Activated CD8-positive, alpha-beta memory T cell treated with anti-CD3 and anti-CD28 coated beads for 4 hours (primary cell): Measurements from ENCODE around the gene PUM2.
"Not testable (repeated sequence)": the region's sequence is repeated elsewhere in the genome, so short reads cannot be mapped to it uniquely, and the experiment has no call there.

Experiments
- DNase-seq, 2 donors: peaks; one replicate each; pipeline ENCODE4 v3.0.0-alpha.2; 2020; ENCODE audit warnings: low read depth in 2 of 2

PUM2 gene

DNA sequence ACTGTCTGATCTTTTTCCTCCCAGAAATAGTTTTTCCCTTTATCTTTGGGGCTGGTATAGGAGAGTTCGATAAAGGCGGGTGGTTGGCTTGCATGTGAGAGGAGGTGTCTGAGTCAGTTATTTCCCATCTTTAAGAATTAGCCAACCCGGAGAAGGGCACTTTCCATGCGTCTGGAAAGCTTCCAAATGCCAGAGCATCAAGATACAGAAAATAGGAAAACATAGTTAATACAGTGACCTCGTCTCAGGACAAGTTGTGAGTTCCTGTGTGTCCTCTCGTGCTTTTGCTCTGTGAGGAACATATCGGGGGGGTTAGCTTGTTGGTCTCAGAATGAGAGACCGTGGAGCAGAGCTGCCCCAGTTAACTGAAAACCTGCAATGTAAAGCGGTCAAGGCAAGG lies 18.7 kb upstream of the PUM2 start:
- no peak for DNase-seq

DNA sequence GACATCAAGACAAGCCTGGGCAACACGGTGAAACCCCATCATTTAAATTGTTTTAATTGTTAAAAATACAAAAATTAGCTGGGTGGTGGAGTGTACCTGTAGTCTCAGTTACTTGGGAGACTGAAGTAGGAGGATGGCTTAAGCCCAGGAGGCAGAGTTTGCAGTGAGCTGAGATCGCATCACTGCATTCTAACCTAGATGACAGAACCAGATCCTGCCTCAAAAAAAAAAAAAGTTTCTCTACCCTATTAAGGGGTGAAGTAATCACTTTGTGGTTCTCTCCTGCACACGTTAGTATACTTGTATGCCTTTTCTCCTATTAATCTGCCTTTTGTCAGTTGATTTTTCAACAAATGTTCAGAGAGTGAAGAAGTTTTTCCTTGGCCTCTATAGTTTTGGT lies 18.1 kb upstream of the PUM2 start:
- DNase-seq = no peak

DNA sequence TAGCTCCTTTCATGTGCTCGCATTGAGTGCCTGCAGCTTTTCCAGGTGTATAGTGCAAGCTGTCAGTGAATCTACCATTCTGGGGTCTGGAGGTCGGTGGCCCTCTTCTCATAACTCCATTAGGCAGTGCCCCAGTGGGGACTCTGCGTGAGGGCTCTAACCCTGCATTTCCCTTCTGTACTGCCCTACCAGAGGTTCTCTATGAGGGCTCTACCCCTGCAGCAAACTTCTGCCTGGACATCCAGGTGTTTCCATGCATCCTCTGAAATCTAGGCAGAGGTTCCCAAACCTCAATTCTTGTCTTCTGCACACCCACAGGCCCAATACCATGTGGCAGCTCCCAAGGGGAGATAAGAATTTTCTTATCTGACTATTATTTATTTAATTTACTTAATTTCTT lies 17.3 kb upstream of the PUM2 start:
- DNase-seq = not testable (repeated sequence)

- DNase-seq = no peak
These were observed 16.1 kb upstream of the PUM2 start for GRCh38 chr2:20366672-20367116.

DNA sequence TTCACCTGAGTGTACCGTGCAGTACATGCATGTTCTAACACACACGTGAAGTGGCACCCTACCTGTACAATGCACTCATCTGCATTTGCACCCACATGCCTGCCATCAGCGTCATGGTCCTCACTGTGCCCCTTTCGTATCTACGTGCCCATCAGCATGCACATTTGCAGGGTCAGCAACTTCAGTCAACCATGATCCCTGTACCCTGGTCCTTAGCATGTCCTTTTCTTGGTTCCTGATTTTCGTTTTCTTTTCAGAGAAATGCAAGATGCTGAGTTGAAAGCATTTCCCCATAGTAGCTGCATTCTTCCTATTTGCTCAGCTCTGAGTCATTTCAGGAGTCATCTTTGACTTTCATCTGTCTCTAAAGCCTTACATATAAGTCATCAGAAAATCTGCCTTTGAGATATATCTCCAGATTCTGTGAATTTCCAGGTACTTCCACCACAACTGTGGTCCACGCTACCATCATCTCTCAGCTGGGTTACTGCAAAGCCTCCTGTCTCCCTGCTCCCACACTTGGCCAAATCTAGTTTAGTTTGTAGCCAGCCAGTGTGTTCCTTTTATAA lies 14.7 kb upstream of the PUM2 start:
- DNase-seq = no peak

- DNase-seq = no peak
These were observed 12.9 kb upstream of the PUM2 start for GRCh38 chr2:20363578-20363977.

- no peak for DNase-seq
These were observed 12.2 kb upstream of the PUM2 start for GRCh38 chr2:20362701-20363435.

GRCh38 chr2:20361893-20362292 lies 11.2 kb upstream of the PUM2 start:
- DNase-seq = no peak

- DNase-seq = no peak
These were observed 8.5 kb upstream of the PUM2 start for GRCh38 chr2:20359096-20359495.

- no peak for DNase-seq
These were observed 7.2 kb upstream of the PUM2 start for GRCh38 chr2:20357638-20358389.

DNA sequence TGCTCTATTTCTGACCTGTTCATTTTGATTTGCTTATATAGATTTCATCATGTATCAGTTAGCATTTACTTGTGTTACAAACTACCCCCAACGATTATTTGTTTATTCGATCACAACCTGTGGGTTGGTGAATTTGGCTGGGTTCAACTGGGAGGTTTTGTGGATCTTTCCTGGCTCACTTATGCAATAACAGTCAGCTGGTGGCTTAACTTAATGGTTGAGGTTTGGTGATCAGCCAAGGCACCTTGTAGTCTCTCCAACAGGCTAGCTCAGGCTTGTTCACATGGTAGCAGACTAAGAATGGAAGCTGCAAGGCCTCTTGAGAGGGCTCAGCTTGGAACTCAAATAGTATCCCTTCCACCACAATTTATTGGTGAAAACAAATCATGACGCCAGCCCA lies 5.4 kb upstream of the PUM2 start:
- no peak for DNase-seq

- no peak for DNase-seq
These were observed 4.5 kb upstream of the PUM2 start for GRCh38 chr2:20355131-20355530.

DNA sequence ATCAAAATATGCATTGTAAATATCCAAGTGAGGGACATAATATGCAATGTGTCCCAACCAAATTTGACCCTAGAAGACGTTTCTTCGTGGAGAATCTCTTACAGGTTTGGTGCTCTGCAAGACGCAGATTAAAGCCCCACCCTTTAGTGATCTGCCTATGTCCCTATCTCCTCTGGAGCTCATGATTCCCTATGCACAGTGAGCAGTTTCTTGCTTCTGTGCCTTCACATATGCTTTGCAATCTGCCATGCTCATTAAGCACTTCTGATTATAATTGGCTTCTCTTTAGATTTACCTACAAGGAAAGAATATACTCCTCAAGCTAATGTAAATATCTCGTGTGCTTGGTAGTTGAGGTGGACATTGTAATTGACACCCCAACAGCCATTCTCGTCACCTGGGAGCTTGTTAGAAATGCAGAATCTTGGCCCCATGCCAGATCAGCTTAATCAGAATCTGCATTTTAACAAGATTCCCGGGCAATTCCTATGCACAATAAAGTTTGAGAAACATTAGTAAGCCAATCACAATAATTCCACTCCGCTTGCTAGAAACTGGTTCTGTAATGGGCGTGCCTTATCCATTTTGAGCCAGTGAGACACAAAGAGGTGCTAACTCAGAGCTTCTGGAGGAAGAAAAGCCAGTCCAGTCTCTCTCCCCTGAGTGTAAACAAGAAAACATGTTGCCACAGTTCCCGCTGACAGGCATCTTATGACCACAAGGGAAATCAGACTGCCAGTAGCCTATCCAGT lies 2.8 kb upstream of the PUM2 start:
- DNase-seq = no peak

DNA sequence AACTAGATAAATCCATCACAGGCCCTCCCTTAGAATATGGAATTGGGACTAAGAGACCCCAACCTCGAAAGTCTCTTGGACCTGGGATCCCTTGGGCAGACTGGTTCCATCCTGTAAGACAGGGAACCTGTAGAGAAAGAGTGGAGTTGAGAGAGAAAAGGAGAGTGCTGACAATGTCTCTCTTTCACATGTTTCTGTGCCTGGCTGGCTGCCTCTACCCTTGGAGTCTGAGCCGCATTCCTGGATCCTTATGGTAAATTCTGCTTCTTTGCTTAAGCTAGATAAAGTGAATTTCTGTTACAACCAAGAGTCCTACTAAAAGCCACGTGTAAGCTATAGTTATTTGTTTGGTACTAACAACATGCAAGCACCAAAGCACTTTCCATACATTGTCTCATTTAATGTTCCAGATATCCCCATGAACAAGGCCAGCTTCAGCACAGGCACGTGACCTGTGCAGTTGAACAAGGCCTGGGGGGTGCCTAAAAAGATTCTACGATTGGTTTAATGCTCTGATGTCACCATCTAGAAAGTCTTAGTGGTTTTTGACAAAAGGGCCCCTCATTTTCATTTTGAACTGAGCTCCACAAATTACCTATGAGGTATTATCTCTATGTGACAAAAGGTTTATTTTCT lies 2.1 kb upstream of the PUM2 start:
- no peak for DNase-seq

- DNase-seq = no peak
These were observed 1.6 kb upstream of the PUM2 start for GRCh38 chr2:20352230-20352578.

DNA sequence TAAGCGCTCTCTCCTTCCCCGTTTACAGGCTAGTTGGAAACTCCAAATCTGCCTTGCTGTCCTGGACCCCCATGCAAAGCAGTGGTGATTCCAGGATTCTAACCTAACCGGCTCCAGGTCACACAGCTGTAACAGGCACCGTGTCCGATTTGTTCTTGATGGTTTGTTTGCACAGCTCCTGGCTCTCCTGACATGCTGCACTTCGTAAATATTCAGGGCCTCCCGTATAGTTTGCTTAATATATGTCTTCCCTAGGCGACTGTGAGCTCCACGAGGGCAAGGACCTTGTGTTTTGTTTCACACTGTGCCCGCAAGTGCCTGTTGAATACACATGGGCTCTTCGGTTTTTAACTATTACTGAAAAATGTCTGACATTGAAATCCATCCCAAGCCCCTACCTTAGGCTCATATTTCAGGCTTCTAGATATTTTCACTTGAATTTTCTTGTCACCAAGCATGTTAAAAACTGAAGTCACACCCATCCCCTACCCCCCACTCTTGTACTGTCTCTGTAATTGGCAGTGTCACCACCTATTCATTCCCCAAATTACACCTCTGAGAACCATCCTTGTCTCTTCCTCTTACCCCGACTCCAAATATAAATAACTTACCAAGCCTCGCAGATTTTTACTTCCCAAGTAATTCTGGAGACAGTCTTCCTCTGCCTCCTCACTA lies 1.0 kb upstream of the PUM2 start:
- no peak for DNase-seq

- no peak for DNase-seq
These were observed 467 bp downstream of the PUM2 start for GRCh38 chr2:20350041-20350712.

- no peak for DNase-seq
These were observed 1.1 kb downstream of the PUM2 start for GRCh38 chr2:20349513-20349921.

DNA sequence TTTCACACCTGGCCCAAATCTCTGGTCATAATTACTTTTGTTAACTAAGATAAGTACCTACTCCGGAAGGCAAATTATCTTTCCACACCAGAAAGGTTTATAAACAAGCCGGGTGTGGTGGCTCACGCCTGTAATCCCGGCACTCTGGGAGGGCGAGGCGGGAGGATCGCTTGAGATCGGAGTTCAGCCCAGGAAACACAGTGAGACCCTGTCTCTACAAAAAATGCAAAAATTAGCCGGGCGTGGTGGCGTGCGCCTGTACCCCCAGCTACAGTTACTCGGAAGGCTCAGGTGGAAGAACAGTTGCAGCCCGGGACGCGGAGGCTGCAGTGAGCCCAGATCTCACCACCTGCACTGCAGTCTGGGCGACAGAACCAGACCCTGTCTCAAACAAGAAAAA lies 2.1 kb downstream of the PUM2 start:
- no peak for DNase-seq

- no peak for DNase-seq
These were observed 3.9 kb downstream of the PUM2 start for GRCh38 chr2:20346565-20347381.
